Vagina (tissue), 2 donors: ENCODE results near the gene LYZL6.

ENCODE experiments used
- CTCF ChIP-seq, 3 experiments: fragments of 450-650 bp in 2 of 3; fragments of 200-600 bp in 1 of 3; sonication (generic) in 1 of 3; IDR thresholded peaks; one replicate each; pipeline ENCODE4 v1.5.1; 2017 to 2019; ENCODE audit warnings: antibody characterized with exemption in 3 of 3, mild to moderate bottlenecking in 2 of 3, moderate library complexity in 2 of 3
- POLR2A ChIP-seq, 2 donors: fragments of 450-650 bp; IDR thresholded peaks; one replicate each; pipeline ENCODE4 v1.6.1; 2017; ENCODE audit warnings: antibody characterized with exemption in 2 of 2, mild to moderate bottlenecking in 2 of 2, moderate library complexity in 2 of 2
- POLR2AphosphoS5 ChIP-seq, 2 donors: sonication (generic); formaldehyde crosslinking; IDR thresholded peaks; one replicate each; pipeline ENCODE4 v1.9.0; 2017; ENCODE audit warnings: antibody characterized with exemption in 2 of 2, mild to moderate bottlenecking in 2 of 2, low read depth in 1 of 2; ENCODE audit not compliant: insufficient read depth in 1 of 2

DNA sequence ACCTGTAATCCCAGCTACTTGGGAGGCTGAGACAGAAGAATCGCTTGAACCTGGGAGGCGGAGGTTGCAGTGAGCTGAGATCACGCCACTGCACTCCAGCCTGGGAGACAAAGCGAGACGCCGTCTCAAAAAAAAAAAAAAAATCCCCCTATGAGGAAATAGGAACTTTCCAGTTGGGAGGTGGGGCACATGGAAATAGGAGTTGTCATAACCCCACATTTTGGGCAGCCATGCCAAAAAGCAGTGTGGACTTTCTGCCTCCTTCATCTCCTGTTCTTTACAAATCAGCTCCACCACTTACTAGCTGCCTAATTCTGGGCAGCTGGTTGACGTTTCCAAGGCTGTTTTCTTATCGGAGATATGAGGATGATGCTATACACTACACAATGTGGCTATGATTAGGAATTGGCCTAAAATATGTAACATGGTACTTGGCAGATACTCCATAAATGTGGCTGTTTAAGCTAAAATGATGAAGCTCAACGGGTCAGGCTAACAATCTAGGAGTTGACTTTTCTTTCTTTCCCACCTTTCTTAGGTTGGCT, 41.8 kb downstream of the LYZL6 start:
- TF ChIP-seq POLR2A (IDR thresholded peaks at IDR 0.05) (no peak), POLR2AphosphoS5 (IDR thresholded peaks at IDR 0.05; ENCODE audit: insufficient read depth in 1 of 2, low read depth in 1 of 2) (no peak), CTCF (IDR thresholded peaks at IDR 0.05) (no peak)
